Body of pancreas (tissue), 4 donors: ENCODE measurements around the gene U2AF1.
"Not testable (repeated sequence)": the region's sequence is repeated elsewhere in the genome, so short reads cannot be mapped to it uniquely, and the experiment has no call there.

ENCODE experiments used
- POLR2A ChIP-seq, 3 donors: fragments of 450-650 bp; IDR thresholded peaks; one replicate each; pipeline ENCODE4 v1.6.1; 2016; ENCODE audit warnings: antibody characterized with exemption in 3 of 3, mild to moderate bottlenecking in 2 of 3
- TF ChIP-seq, protein P1 (sequence below), 7 experiments: fragments of 450-650 bp in 4 of 7; fragments of 200-600 bp in 3 of 7; sonication (generic) in 3 of 7; IDR thresholded peaks; one replicate each; pipeline ENCODE4 v1.5.1; 2016 to 2019; ENCODE audit warnings: antibody characterized with exemption in 7 of 7

DNA sequence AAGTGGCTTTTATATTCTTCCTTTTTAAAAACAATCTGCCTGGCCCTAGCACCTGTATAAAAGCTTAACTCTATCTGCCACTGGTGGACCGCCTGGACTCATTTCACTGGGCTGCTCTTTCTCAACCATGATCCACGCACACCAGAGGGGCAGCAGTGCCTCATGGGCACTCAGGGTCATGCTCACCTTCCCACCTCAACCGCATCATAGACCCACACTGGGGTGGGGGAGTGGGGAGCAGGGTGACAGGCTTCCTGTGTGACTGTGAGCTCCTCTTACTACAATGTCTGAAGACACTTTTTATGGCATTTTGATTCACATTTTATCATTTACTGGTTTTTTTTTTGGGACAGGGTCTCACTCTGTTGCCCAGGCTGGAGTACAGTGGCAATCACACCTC is 16.4 kb downstream of the U2AF1 start:
- TF ChIP-seq, protein P1, sequence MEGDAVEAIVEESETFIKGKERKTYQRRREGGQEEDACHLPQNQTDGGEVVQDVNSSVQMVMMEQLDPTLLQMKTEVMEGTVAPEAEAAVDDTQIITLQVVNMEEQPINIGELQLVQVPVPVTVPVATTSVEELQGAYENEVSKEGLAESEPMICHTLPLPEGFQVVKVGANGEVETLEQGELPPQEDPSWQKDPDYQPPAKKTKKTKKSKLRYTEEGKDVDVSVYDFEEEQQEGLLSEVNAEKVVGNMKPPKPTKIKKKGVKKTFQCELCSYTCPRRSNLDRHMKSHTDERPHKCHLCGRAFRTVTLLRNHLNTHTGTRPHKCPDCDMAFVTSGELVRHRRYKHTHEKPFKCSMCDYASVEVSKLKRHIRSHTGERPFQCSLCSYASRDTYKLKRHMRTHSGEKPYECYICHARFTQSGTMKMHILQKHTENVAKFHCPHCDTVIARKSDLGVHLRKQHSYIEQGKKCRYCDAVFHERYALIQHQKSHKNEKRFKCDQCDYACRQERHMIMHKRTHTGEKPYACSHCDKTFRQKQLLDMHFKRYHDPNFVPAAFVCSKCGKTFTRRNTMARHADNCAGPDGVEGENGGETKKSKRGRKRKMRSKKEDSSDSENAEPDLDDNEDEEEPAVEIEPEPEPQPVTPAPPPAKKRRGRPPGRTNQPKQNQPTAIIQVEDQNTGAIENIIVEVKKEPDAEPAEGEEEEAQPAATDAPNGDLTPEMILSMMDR (IDR thresholded peaks at IDR 0.05), result not testable (repeated sequence)
- not testable (repeated sequence) for TF ChIP-seq POLR2A (IDR thresholded peaks at IDR 0.05)
